Erythroblast (primary cell): ENCODE results near the gene SPEG.

Source experiments
- DNase-seq, 2 experiments: peaks; one replicate each; lab custom pipeline; 2025; lab: John Stamatoyannopoulos, UW
- GATA1 ChIP-seq: IDR thresholded peaks from 2 replicates; pipeline ENCODE4 v1.6.1; 2011; ENCODE audit warnings: low read depth, mild to moderate bottlenecking, control low read depth, low read length, moderate library complexity
- POLR2A ChIP-seq: IDR thresholded peaks from 2 replicates; pipeline ENCODE4 v1.6.1; 2011; ENCODE audit warnings: mild to moderate bottlenecking, low read length

The SPEG gene

GRCh38 chr2:219531639-219532377 lies 97.2 kb downstream of the SPEG start:
- DNase-seq = no peak
- TF ChIP-seq GATA1 (no peak), POLR2A (no peak)

- no peak for TF ChIP-seq POLR2A
- no peak for TF ChIP-seq GATA1
- no peak for DNase-seq
Measured at GRCh38 chr2:219532378-219532649, 97.7 kb downstream of the SPEG start.

GRCh38 chr2:219533930-219534661 lies 99.5 kb downstream of the SPEG start:
- no peak for DNase-seq
- no peak for TF ChIP-seq GATA1
- TF ChIP-seq POLR2A = no peak

GRCh38 chr2:219536425-219536824 lies 101.8 kb downstream of the SPEG start:
- no peak for TF ChIP-seq GATA1
- TF ChIP-seq POLR2A = no peak
- DNase-seq = no peak

- no peak for DNase-seq
- TF ChIP-seq POLR2A (no peak), GATA1 (no peak)
Measured at GRCh38 chr2:219536967-219537366, 102.3 kb downstream of the SPEG start.

GRCh38 chr2:219537657-219538488 lies 103.2 kb downstream of the SPEG start:
- DNase-seq = no peak
- no peak for TF ChIP-seq POLR2A
- TF ChIP-seq GATA1 = no peak

- TF ChIP-seq GATA1 (no peak), POLR2A (no peak)
- DNase-seq = no peak
Measured at GRCh38 chr2:219538504-219538951, 103.9 kb downstream of the SPEG start.

- DNase-seq = no peak
- TF ChIP-seq GATA1 (no peak), POLR2A (no peak)
Measured at GRCh38 chr2:219538956-219539788, 104.5 kb downstream of the SPEG start.

- DNase-seq = no peak
- TF ChIP-seq GATA1 (no peak), POLR2A (no peak)
Measured at GRCh38 chr2:219539926-219540678, 105.5 kb downstream of the SPEG start.

GRCh38 chr2:219540784-219541504 lies 106.3 kb downstream of the SPEG start:
- no peak for TF ChIP-seq GATA1
- no peak for TF ChIP-seq POLR2A

GRCh38 chr2:219541611-219542180 lies 107.1 kb downstream of the SPEG start:
- TF ChIP-seq POLR2A (no peak), GATA1 (no peak)
- DNase-seq = peak; percentile 86 to 92

More at GRCh38 chr2:219540784-219541504, 106.3 kb downstream of the SPEG start:
- DNase-seq = no peak
